Measurements from ENCODE around the gene ZNF418.
"Not testable (repeated sequence)": the region's sequence is repeated elsewhere in the genome, so short reads cannot be mapped to it uniquely, and the experiment has no call there.

ZNF418 gene

GRCh38 chr19:57888560-57889231 lies 46.5 kb downstream of the ZNF418 start, which contains the start of gene ZNF814:
ZNF814 (minus strand) TSS chr19:57889037; CDS start chr19:57888802, 235 bp downstream.
- DNase-seq = no peak

GRCh38 chr19:57888107-57888559 lies 47.1 kb downstream of the ZNF418 start:
- no peak for DNase-seq

GRCh38 chr19:57887195-57887941 lies 47.8 kb downstream of the ZNF418 start:
- no peak for DNase-seq

GRCh38 chr19:57886046-57886445 lies 49.2 kb downstream of the ZNF418 start:
- no peak for DNase-seq

GRCh38 chr19:57873883-57874799 lies 61.1 kb downstream of the ZNF418 start:
- not testable (repeated sequence) for DNase-seq

- DNase-seq = no peak
These were observed 62.8 kb downstream of the ZNF418 start for GRCh38 chr19:57872450-57872849.
